Osteoblast (primary cell): Measurements from ENCODE around the gene MAMDC2. TPM values are rescaled to one million over a fixed set of nuclear protein-coding genes. Genes with fewer than 3 reads are reported as not detected.

Experiments used
- DNase-seq: peaks from one replicate; pipeline ENCODE4 v3.0.0; 2011; ENCODE audit warnings: low spot score, mixed read lengths; ENCODE audit not compliant: insufficient read length; ENCODE audit errors: missing footprints
- H2AFZ ChIP-seq: 2 replicates; pipeline ENCODE4 v1.6.0; 2011; ENCODE audit warnings: mild to moderate bottlenecking, low read length
- H3K27ac ChIP-seq: 2 replicates; pipeline ENCODE4 v1.5.1; 2011; ENCODE audit warnings: mild to moderate bottlenecking, low read depth, low read length, moderate library complexity
- H3K27me3 ChIP-seq: 2 replicates; pipeline ENCODE4 v1.6.0; 2012; ENCODE audit warnings: mild to moderate bottlenecking, control low read depth, inconsistent platforms, low read length, moderate library complexity; ENCODE audit not compliant: insufficient read depth
- H3K36me3 ChIP-seq: 2 replicates; pipeline ENCODE4 v1.5.1; 2011; ENCODE audit warnings: mild to moderate bottlenecking, low read length, control low read depth, moderate library complexity; ENCODE audit not compliant: insufficient read depth
- H3K4me1 ChIP-seq: 2 replicates; pipeline ENCODE4 v1.5.1; 2011; ENCODE audit warnings: mild to moderate bottlenecking, low read length, control low read depth, moderate library complexity; ENCODE audit not compliant: insufficient read depth
- H3K4me2 ChIP-seq: 2 replicates; pipeline ENCODE4 v1.6.0; 2011; ENCODE audit warnings: mild to moderate bottlenecking, low read length; ENCODE audit not compliant: insufficient read depth
- H3K4me3 ChIP-seq: fragments of 200-600 bp; sonication (generic); 3 replicates; pipeline ENCODE4 v1.5.1; 2012; ENCODE audit warnings: mild to moderate bottlenecking, low read length, inconsistent platforms; ENCODE audit not compliant: insufficient read depth
- H3K79me2 ChIP-seq: 2 replicates; pipeline ENCODE4 v1.6.0; 2012; ENCODE audit warnings: mild to moderate bottlenecking, low read length, control low read depth, inconsistent platforms; ENCODE audit not compliant: insufficient read depth
- H3K9me3 ChIP-seq: 2 replicates; pipeline ENCODE4 v1.5.1; 2011; ENCODE audit warnings: low read depth, low read length, control low read depth
- H4K20me1 ChIP-seq: 2 replicates; pipeline ENCODE4 v1.6.0; 2012; ENCODE audit warnings: mild to moderate bottlenecking, low read length, control low read depth; ENCODE audit not compliant: insufficient read depth
- CTCF ChIP-seq: IDR thresholded peaks from 2 replicates; pipeline ENCODE4 v1.5.1; 2011; ENCODE audit warnings: mild to moderate bottlenecking, low read depth, low read length, moderate library complexity; ENCODE audit errors: extremely low read depth
- total RNA-seq: library from RNA; depleted of rRNA; stranded (reverse); fragments of >200 nt; gene quantifications from 2 replicates; pipeline ENCODE4 v1.2.3, GENCODE V29; 2012

MAMDC2 gene
- total RNA-seq, 1 donor: 1.4 TPM

- H3K27me3 ChIP-seq: no peaks in the 10 kb centered on the region
- no peaks in the 10 kb centered on the region for H3K79me2 ChIP-seq
- peak; percentile 31 for TF ChIP-seq CTCF
- no peak overlapping the region for H3K4me3 ChIP-seq
- peak overlapping the region; percentile 55 for H2AFZ ChIP-seq
- peak; percentile 74 for DNase-seq
- no peaks in the 10 kb centered on the region for H4K20me1 ChIP-seq
- peak overlapping the region; percentile 69 for H3K27ac ChIP-seq
- H3K4me2 ChIP-seq: peak overlapping the region; percentile 35
- H3K9me3 ChIP-seq: no peaks in the 10 kb centered on the region
- H3K36me3 ChIP-seq: no peaks in the 10 kb centered on the region
- H3K4me1 ChIP-seq: peaks cover 39% of the 10 kb centered on the region
These were observed 77.3 kb downstream of the MAMDC2 start for GRCh38 chr9:70120834-70121510.

- no peak overlapping the region for H2AFZ ChIP-seq
- no peaks in the 10 kb centered on the region for H3K79me2 ChIP-seq
- TF ChIP-seq CTCF: no peak
- H3K27me3 ChIP-seq: no peaks in the 10 kb centered on the region
- H3K4me2 ChIP-seq: no peak overlapping the region
- no peaks in the 10 kb centered on the region for H3K9me3 ChIP-seq
- H3K4me1 ChIP-seq: peaks cover 37% of the 10 kb centered on the region
- no peak for DNase-seq
- H3K27ac ChIP-seq: peak overlapping the region; percentile 69
- no peak overlapping the region for H3K4me3 ChIP-seq
- no peaks in the 10 kb centered on the region for H4K20me1 ChIP-seq
- no peaks in the 10 kb centered on the region for H3K36me3 ChIP-seq
These were observed 78.3 kb downstream of the MAMDC2 start for GRCh38 chr9:70121818-70122436.

GRCh38 chr9:70123695-70124094 is 80.0 kb downstream of the MAMDC2 start:
- Histone ChIP-seq H3K27ac (no peak overlapping the region), H3K36me3 (no peaks in the 10 kb centered on the region), H3K27me3 (no peaks in the 10 kb centered on the region), H2AFZ (no peak overlapping the region), H3K4me2 (no peak overlapping the region), H3K79me2 (no peaks in the 10 kb centered on the region), H3K9me3 (no peaks in the 10 kb centered on the region), H4K20me1 (no peaks in the 10 kb centered on the region), H3K4me1 (peaks cover 27% of the 10 kb centered on the region), H3K4me3 (no peak overlapping the region)
- no peak for TF ChIP-seq CTCF
- DNase-seq: no peak

- Histone ChIP-seq H3K27me3 (no peaks in the 10 kb centered on the region), H3K4me1 (peaks cover 19% of the 10 kb centered on the region), H4K20me1 (no peaks in the 10 kb centered on the region), H3K9me3 (no peaks in the 10 kb centered on the region), H3K4me2 (no peak overlapping the region), H3K79me2 (no peaks in the 10 kb centered on the region), H3K4me3 (no peak overlapping the region), H3K27ac (no peak overlapping the region), H2AFZ (no peak overlapping the region), H3K36me3 (no peaks in the 10 kb centered on the region)
- no peak for DNase-seq
- TF ChIP-seq CTCF: no peak
These were observed 82.1 kb downstream of the MAMDC2 start for GRCh38 chr9:70125621-70126263.
